Sigmoid colon (tissue), 4 donors: Measurements from ENCODE around the gene KLC4.
"Not testable (repeated sequence)": the region's sequence is repeated elsewhere in the genome, so short reads cannot be mapped to it uniquely, and the experiment has no call there.

Experiments
- CTCF ChIP-seq, 4 experiments: fragments of 450-650 bp in 3 of 4; fragments of 200-600 bp in 1 of 4; IDR thresholded peaks; one replicate each; pipeline ENCODE4 v1.5.1; 2016 to 2019; ENCODE audit warnings: antibody characterized with exemption in 4 of 4, mild to moderate bottlenecking in 3 of 4, moderate library complexity in 2 of 4
- EP300 ChIP-seq, 4 donors: sonication (generic); formaldehyde crosslinking; IDR thresholded peaks; one replicate each; pipeline ENCODE4 v1.6.1; 2017; ENCODE audit warnings: antibody characterized with exemption in 4 of 4
- POLR2A ChIP-seq, 2 donors: fragments of 450-650 bp; IDR thresholded peaks; one replicate each; pipeline ENCODE4 v1.6.1; 2016; ENCODE audit warnings: antibody characterized with exemption in 2 of 2, mild to moderate bottlenecking in 2 of 2, moderate library complexity in 2 of 2

GRCh38 chr6:43041475-43041874, 18.0 kb upstream of the KLC4 start:
- not testable (repeated sequence) for TF ChIP-seq CTCF, POLR2A, EP300 (IDR thresholded peaks at IDR 0.05)
